GM18505 (cell line): ENCODE results near the gene RGS3.

ENCODE experiments used
- ATAC-seq: cut with Tn5 transposase; IDR thresholded peaks from one replicate; pipeline ENCODE4 v1.9.1; 2021; ENCODE audit not compliant: unreplicated experiment
- POLR2A ChIP-seq: IDR thresholded peaks from 4 replicates; pipeline ENCODE4 v1.6.1; 2011; ENCODE audit warnings: borderline replicate concordance; ENCODE audit not compliant: insufficient read depth, insufficient read length; ENCODE audit errors: extremely low read depth

RGS3 gene

DNA sequence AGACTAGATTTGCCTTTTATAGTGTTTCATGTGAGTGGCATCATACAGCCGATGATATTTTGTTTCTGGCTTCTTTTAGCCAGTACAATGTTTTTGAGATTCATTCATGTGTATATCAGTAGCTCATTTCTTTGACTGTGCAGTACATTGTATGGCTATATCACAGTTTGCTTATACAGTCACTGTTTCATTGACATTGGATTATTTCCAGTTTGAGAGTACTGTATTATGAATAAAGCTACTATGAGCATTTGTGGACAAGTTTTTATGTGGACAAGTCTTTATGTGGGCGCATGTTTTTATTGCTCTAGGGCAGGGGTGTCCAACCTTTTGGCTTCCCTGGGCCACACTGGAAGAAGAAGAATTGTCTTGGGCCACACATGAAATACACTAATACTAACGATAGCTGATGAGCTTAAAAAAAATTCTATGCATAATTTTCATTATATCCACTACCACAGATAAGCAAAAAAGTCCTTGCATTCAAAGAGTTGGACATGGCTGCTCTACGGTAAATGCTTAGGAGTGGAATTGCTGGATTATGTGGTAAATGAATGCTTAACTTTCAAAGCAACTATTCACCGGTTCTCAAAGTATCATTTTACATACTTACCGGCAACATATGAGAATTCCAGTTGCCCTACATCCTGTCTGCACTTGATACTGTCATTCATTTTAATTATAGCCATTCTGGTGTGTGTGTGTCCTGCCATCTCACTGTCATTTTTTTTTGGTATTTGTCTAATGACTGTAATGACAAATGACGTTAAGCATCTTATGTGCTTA is 177.8 kb downstream of the RGS3 start:
- TF ChIP-seq POLR2A, result no peak
- no peak for ATAC-seq

DNA sequence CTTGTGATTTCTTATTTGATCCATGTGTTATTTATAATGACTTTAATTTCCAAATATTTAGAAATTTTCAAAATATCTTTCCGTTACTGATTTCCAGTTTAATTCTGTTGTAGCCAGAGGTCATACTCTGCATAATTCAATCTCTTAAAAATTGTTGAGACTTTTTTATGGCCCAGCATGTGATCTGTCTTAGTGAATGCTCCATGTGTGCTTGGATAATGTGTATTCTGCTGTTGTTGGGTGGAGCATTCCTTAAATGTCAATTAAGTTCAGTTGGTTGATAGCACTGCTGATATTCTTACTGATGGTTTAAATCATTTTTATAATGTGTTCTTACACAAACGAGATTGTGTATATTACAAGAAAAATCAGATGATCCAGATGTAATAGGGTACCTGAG is 180.8 kb downstream of the RGS3 start:
- TF ChIP-seq POLR2A, result no peak
- ATAC-seq, result no peak

DNA sequence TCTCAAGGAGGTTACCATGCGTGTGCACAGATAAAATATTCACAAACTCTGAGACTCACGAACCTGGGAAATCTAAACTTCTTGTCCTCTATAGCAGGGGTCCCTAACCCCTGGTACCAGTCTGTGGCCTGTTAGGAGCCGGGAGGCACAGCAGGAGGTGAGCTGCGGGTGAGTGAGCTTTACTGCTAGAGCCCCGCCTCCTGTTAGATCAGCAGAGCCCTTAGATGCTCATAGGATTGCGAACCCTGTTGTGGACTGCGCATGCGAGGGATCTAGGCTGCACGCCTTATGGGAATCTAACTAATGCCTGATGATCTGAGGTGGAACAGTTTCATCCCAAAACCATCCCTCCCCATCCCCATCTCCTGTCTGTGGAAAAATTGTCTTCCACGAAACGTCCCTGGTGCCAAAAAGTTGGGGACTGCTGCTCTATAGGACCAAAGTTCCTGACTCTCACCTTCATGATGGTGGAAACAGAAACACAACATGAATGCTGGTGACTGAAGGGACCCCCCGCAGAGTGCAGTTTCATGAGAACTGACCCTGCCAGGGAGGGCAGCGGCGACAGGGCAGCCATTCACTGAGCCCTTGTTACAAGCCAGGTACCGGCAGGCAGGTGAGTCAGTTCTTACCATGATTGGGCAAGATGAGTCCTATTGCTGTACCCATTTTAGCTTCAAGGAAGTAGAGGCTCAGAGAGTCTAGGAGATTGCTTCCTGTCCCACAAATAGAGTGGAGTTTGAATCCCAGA is 181.9 kb downstream of the RGS3 start:
- ATAC-seq, result no peak
- no peak for TF ChIP-seq POLR2A

- no peak for TF ChIP-seq POLR2A
- no peak for ATAC-seq
These were observed 182.4 kb downstream of the RGS3 start for GRCh38 chr9:113645978-113646253.

DNA sequence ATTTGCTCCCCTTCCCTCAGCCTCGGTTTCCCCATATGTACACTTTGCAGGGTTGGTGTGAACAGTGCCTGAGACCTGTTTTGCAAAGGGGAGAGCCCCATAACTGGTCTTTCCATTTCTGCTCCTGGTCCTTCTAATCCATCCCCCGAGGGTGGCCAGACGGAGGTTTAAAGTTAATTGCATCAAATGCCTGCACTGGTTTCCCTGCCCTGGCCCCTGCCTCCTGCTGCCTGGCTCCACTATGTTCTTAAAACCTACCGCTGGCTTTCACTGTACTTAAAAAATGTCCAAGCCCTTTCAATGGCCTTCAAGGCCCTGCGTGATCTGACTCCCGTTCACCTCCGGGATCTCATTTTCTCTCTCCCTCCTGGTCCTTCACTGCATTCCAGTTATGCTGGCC is 183.0 kb downstream of the RGS3 start:
- no peak for TF ChIP-seq POLR2A
- no peak for ATAC-seq
